ENCODE results near the gene NRN1L. TPM values are rescaled to one million over a fixed set of nuclear protein-coding genes. Genes with fewer than 3 reads are reported as not detected.

The NRN1L gene
- total and polyA plus RNA-seq, 4 donors = 1.5 to 3.2 (median 2.1) TPM; not detected in 1

- Histone ChIP-seq H3K4me1 (ENCODE audit: control insufficient read depth in 1 of 2, insufficient read depth in 2 of 2, low read length in 2 of 2) (peaks cover 0 to 5% of the 10 kb centered on the region in 2 donors), H3K4me3 (ENCODE audit: low read length in 2 of 2) (no peak overlapping the region), H3K27ac (ENCODE audit: low read depth in 1 of 2, low read length in 2 of 2) (peak overlapping the region in 1 of 2 donors; percentile 20), H3K9me3 (ENCODE audit: control insufficient read depth, low read length) (no peaks in the 10 kb centered on the region), H3K36me3 (ENCODE audit: control insufficient read depth in 1 of 2, insufficient read depth in 2 of 2, low read length in 1 of 2) (no peaks in the 10 kb centered on the region), H3K27me3 (ENCODE audit: control insufficient read depth in 1 of 2, insufficient read depth in 2 of 2, low read length in 1 of 2) (no peaks in the 10 kb centered on the region)
- ATAC-seq (ENCODE audit: low FRiP score) (no peak), DNase-seq (no peak)
- WGBS, 2 donors = 60 to 67% methylated on average over 4 of the region's 4 CpGs
- intact Hi-C loops (cut with DNase I) = loop anchor here (5.0 kb wide), 2 partner anchors 37 to 38 kb away; partner anchors contain the start of genes NRN1L (in 1 of the 2), RANBP10 (in 1 of the 2) and TSNAXIP1 (in 1 of the 2)
Measured at GRCh38 chr16:67844497-67844896, 40.2 kb upstream of the NRN1L start.

GRCh38 chr16:67845291-67846062 is 39.2 kb upstream of the NRN1L start:
- no peak for ATAC-seq (ENCODE audit: low FRiP score)
- peak overlapping the region in 1 of 2 donors; percentile 7 for H3K27ac ChIP-seq (ENCODE audit: low read depth in 1 of 2, low read length in 2 of 2)
- 53 to 54% methylated on average over 5 of the region's 5 CpGs for WGBS, 2 donors
- H3K36me3 ChIP-seq (ENCODE audit: control insufficient read depth in 1 of 2, insufficient read depth in 2 of 2, low read length in 1 of 2) = no peaks in the 10 kb centered on the region
- no peaks in the 10 kb centered on the region for H3K27me3 ChIP-seq (ENCODE audit: control insufficient read depth in 1 of 2, insufficient read depth in 2 of 2, low read length in 1 of 2)
- H3K4me3 ChIP-seq (ENCODE audit: low read length in 2 of 2) = no peak overlapping the region
- no peak for DNase-seq
- intact Hi-C loops (cut with DNase I) = loop anchor here in 1 of 2 donors (1.0 kb wide), 1 partner anchor 18 kb away; no protein-coding TSS in a partner anchor
- no peaks in the 10 kb centered on the region for H3K9me3 ChIP-seq (ENCODE audit: control insufficient read depth, low read length)
- peaks cover 0 to 5% of the 10 kb centered on the region in 2 donors for H3K4me1 ChIP-seq (ENCODE audit: control insufficient read depth in 1 of 2, insufficient read depth in 2 of 2, low read length in 2 of 2)

- 5 to 8% methylated on average over 2 of the region's 2 CpGs for WGBS, 2 donors
- H3K36me3 ChIP-seq (ENCODE audit: control insufficient read depth in 1 of 2, insufficient read depth in 2 of 2, low read length in 1 of 2) = no peaks in the 10 kb centered on the region
- peak overlapping the region; percentile 17 to 97 for H3K27ac ChIP-seq (ENCODE audit: low read depth in 1 of 2, low read length in 2 of 2)
- H3K9me3 ChIP-seq (ENCODE audit: control insufficient read depth, low read length) = no peaks in the 10 kb centered on the region
- peak overlapping the region; percentile 33 to 76 for H3K4me3 ChIP-seq (ENCODE audit: low read length in 2 of 2)
- H3K27me3 ChIP-seq (ENCODE audit: control insufficient read depth in 1 of 2, insufficient read depth in 2 of 2, low read length in 1 of 2) = no peaks in the 10 kb centered on the region
- no peak for ATAC-seq (ENCODE audit: low FRiP score)
- DNase-seq = no peak
- intact Hi-C loops (cut with DNase I) = loop anchor here in 1 of 2 donors (1.0 kb wide), 1 partner anchor 17 kb away; no protein-coding TSS in a partner anchor
- H3K4me1 ChIP-seq (ENCODE audit: control insufficient read depth in 1 of 2, insufficient read depth in 2 of 2, low read length in 2 of 2) = peaks cover 0 to 5% of the 10 kb centered on the region in 2 donors
Measured at GRCh38 chr16:67846063-67846319, 38.7 kb upstream of the NRN1L start.

GRCh38 chr16:67846320-67847063 is 38.2 kb upstream of the NRN1L start, which contains the start of gene NUTF2:
Gene NUTF2, plus strand, starts transcription at chr16:67846933. Its CDS starts 18,198 bp downstream, at chr16:67865131.
- peak within 1 kb of the TSS; percentile 33 to 76 for H3K4me3 ChIP-seq (ENCODE audit: low read length in 2 of 2)
- ATAC-seq (ENCODE audit: low FRiP score) = peak; percentile 92
- H3K27ac ChIP-seq (ENCODE audit: low read depth in 1 of 2, low read length in 2 of 2) = peak within 1 kb of the TSS; percentile 17 to 97
- no peaks in the 10 kb centered on the region for H3K36me3 ChIP-seq (ENCODE audit: control insufficient read depth in 1 of 2, insufficient read depth in 2 of 2, low read length in 1 of 2)
- intact Hi-C loops (cut with DNase I) = loop anchor here in 1 of 2 donors (1.0 kb wide), 1 partner anchor 17 kb away; no protein-coding TSS in a partner anchor
- no peaks in the 10 kb centered on the region for H3K9me3 ChIP-seq (ENCODE audit: control insufficient read depth, low read length)
- WGBS, 2 donors = 0 to 1% methylated on average over 34 to 57 of the region's 57 CpGs
- H3K27me3 ChIP-seq (ENCODE audit: control insufficient read depth in 1 of 2, insufficient read depth in 2 of 2, low read length in 1 of 2) = no peaks in the 10 kb centered on the region
- peak; percentile 97 to 98 for DNase-seq
- H3K4me1 ChIP-seq (ENCODE audit: control insufficient read depth in 1 of 2, insufficient read depth in 2 of 2, low read length in 2 of 2) = peaks cover 0 to 5% of the 10 kb centered on the region in 2 donors

- intact Hi-C loops (cut with DNase I) = no loop called here
- Histone ChIP-seq H3K4me1 (ENCODE audit: control insufficient read depth in 1 of 2, insufficient read depth in 2 of 2, low read length in 2 of 2) (peaks cover 0 to 5% of the 10 kb centered on the region in 2 donors), H3K27ac (ENCODE audit: low read depth in 1 of 2, low read length in 2 of 2) (peak within 1 kb of the TSS; percentile 17 to 97), H3K36me3 (ENCODE audit: control insufficient read depth in 1 of 2, insufficient read depth in 2 of 2, low read length in 1 of 2) (no peaks in the 10 kb centered on the region), H3K27me3 (ENCODE audit: control insufficient read depth in 1 of 2, insufficient read depth in 2 of 2, low read length in 1 of 2) (no peaks in the 10 kb centered on the region), H3K9me3 (ENCODE audit: control insufficient read depth, low read length) (no peaks in the 10 kb centered on the region), H3K4me3 (ENCODE audit: low read length in 2 of 2) (peak within 1 kb of the TSS; percentile 33 to 76)
- peak; percentile 55 to 88 for DNase-seq
- 1% methylated on average over 41 to 62 of the region's 62 CpGs for WGBS, 2 donors
- ATAC-seq (ENCODE audit: low FRiP score) = peak; percentile 75
Measured at GRCh38 chr16:67847064-67847861, 37.4 kb upstream of the NRN1L start, which contains the start of gene CENPT. Gene CENPT, minus strand, starts transcription at chr16:67847693. Its CDS starts 13,834 bp downstream, at chr16:67833859.

GRCh38 chr16:67848118-67848517 is 36.6 kb upstream of the NRN1L start:
- Histone ChIP-seq H3K4me1 (ENCODE audit: control insufficient read depth in 1 of 2, insufficient read depth in 2 of 2, low read length in 2 of 2) (peaks cover 0 to 5% of the 10 kb centered on the region in 2 donors), H3K36me3 (ENCODE audit: control insufficient read depth in 1 of 2, insufficient read depth in 2 of 2, low read length in 1 of 2) (no peaks in the 10 kb centered on the region), H3K27ac (ENCODE audit: low read depth in 1 of 2, low read length in 2 of 2) (no peak overlapping the region), H3K9me3 (ENCODE audit: control insufficient read depth, low read length) (no peaks in the 10 kb centered on the region), H3K4me3 (ENCODE audit: low read length in 2 of 2) (peak overlapping the region in 1 of 2 donors; percentile 76), H3K27me3 (ENCODE audit: control insufficient read depth in 1 of 2, insufficient read depth in 2 of 2, low read length in 1 of 2) (no peaks in the 10 kb centered on the region)
- no peak for DNase-seq
- 81 to 86% methylated on average over 11 of the region's 11 CpGs for WGBS, 2 donors
- intact Hi-C loops (cut with DNase I) = no loop called here
- no peak for ATAC-seq (ENCODE audit: low FRiP score)

GRCh38 chr16:67853670-67854069 is 31.0 kb upstream of the NRN1L start:
- intact Hi-C loops (cut with DNase I) = no loop called here
- ATAC-seq (ENCODE audit: low FRiP score) (no peak), DNase-seq (no peak)
- Histone ChIP-seq H3K4me1 (ENCODE audit: control insufficient read depth in 1 of 2, insufficient read depth in 2 of 2, low read length in 2 of 2) (no peaks in the 10 kb centered on the region), H3K27ac (ENCODE audit: low read depth in 1 of 2, low read length in 2 of 2) (no peak overlapping the region), H3K27me3 (ENCODE audit: control insufficient read depth in 1 of 2, insufficient read depth in 2 of 2, low read length in 1 of 2) (no peaks in the 10 kb centered on the region), H3K4me3 (ENCODE audit: low read length in 2 of 2) (no peak overlapping the region), H3K9me3 (ENCODE audit: control insufficient read depth, low read length) (no peaks in the 10 kb centered on the region), H3K36me3 (ENCODE audit: control insufficient read depth in 1 of 2, insufficient read depth in 2 of 2, low read length in 1 of 2) (no peaks in the 10 kb centered on the region)
- WGBS, 2 donors = 96 to 97% methylated on average over 3 of the region's 3 CpGs

- intact Hi-C loops (cut with DNase I) = no loop called here
- WGBS, 2 donors = 70 to 74% methylated on average over 10 of the region's 10 CpGs
- H3K9me3 ChIP-seq (ENCODE audit: control insufficient read depth, low read length) = no peaks in the 10 kb centered on the region
- no peaks in the 10 kb centered on the region for H3K36me3 ChIP-seq (ENCODE audit: control insufficient read depth in 1 of 2, insufficient read depth in 2 of 2, low read length in 1 of 2)
- DNase-seq (no peak), ATAC-seq (ENCODE audit: low FRiP score) (no peak)
- H3K27me3 ChIP-seq (ENCODE audit: control insufficient read depth in 1 of 2, insufficient read depth in 2 of 2, low read length in 1 of 2) = no peaks in the 10 kb centered on the region
- no peak overlapping the region for H3K27ac ChIP-seq (ENCODE audit: low read depth in 1 of 2, low read length in 2 of 2)
- no peak overlapping the region for H3K4me3 ChIP-seq (ENCODE audit: low read length in 2 of 2)
- H3K4me1 ChIP-seq (ENCODE audit: control insufficient read depth in 1 of 2, insufficient read depth in 2 of 2, low read length in 2 of 2) = no peaks in the 10 kb centered on the region
Measured at GRCh38 chr16:67855789-67856188, 28.9 kb upstream of the NRN1L start.
